Measurements from ENCODE around the gene MAP4.
"Not testable (repeated sequence)": the region's sequence is repeated elsewhere in the genome, so short reads cannot be mapped to it uniquely, and the experiment has no call there.

Gene MAP4, protein sequence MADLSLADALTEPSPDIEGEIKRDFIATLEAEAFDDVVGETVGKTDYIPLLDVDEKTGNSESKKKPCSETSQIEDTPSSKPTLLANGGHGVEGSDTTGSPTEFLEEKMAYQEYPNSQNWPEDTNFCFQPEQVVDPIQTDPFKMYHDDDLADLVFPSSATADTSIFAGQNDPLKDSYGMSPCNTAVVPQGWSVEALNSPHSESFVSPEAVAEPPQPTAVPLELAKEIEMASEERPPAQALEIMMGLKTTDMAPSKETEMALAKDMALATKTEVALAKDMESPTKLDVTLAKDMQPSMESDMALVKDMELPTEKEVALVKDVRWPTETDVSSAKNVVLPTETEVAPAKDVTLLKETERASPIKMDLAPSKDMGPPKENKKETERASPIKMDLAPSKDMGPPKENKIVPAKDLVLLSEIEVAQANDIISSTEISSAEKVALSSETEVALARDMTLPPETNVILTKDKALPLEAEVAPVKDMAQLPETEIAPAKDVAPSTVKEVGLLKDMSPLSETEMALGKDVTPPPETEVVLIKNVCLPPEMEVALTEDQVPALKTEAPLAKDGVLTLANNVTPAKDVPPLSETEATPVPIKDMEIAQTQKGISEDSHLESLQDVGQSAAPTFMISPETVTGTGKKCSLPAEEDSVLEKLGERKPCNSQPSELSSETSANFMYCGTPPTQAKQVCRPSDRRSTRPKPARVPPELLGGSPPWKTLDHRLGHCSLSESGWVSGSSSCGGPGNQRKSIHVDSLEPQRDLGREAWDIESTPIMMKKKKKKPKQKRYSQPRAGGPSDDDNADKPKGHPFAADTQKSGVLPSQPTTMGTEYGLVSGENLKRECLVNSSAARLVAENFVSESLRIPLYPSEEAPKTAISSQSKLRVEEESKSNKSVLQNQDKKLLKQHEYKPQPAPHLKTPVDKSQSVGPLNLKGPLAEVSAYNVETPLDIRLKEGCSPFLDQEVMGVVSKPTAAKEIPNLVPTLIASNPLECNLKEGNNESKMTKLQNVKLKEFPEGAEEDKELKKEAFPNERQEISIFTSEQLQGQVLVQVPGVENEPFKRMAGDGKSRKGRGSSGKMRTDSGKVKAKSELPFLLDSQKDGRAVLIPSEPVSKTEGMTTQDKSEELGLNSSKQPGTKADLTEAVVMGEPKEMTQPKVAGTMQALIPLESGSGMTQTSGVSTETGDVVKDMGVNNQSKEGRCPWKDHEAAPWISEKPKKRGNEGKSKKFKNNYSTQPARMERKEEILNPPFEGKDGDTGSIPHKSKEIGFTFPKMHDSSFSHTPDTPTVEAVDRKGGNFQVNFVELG (N-terminal part only)

DNA sequence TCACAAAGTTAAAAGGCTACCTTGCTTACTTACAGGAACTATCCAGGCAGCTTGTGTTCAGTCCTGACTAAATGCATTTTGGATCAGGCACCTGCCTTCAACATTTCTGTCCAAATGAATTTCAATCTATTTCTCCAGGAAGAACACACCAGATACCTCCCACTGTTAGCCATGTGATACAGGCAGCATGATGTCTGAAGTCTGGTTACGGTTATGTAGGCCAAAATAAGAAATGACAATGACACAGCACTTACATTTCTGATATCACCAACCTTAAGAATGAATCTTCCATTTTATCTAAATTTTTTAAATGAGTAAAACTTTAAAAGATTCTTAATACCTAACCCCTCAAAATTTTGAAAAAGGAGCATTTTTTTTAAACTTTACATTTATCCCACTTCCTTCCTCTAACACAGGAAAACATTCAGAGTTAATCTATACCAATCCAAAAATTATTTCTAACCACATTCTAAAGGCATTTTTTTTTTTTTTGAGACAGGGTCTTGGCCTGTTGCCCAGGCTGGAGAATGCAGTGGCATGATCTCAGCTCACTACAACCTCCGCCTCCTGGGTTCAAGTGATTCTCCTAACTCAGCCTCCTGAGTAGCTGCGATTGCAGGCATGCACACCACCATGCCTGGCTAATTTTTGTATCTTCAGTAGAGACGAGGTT is at the start of gene MAP4:
TSS of gene MAP4 (minus strand) at position 116 of the 673 bp plus-strand sequence. CDS start 17,556 bp downstream, outside the sequence.
- DNase-seq, result no peak

DNA sequence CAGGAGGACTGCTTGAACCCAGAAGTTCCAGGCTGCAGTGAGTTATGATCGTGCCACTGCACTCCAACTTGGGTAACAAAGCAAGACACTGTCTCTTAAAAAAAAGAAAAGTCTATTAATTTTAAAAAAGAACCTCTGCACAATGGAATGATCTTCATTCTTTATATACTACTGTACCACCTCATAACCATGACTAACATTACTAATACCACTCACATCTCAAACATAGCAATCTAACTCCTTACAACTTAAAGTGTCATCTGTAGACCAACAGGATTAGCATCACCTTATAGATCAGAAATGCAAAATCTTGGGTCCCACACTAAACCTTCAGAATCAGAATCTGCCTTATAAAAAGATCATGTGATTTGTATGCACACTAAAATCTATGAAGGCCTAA is 48.8 kb upstream of the MAP4 start:
- DNase-seq, result no peak

DNA sequence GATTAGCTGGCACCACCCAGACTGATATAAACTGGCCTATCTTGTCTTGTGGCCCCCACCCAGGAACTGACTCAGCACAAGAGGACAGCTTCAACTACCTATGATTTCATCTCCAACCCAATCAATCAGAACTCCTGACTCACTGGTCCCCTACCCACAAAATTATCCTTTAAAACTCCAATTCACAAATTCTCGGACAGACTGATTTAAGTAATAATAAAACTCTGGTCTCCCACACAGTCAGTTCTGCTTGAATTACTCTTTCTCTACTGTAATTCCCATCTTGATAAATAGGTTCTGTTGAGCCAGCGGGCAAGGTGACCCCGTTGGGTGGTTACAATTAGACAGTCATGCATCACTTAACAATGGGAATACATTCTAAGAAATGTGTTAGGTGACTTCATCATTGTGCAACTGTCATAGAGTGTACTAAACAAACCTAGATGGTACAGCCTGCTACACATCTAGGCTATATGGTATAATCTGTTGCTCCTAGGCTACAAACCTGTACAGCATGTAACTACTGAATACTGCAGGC is 48.1 kb upstream of the MAP4 start:
- DNase-seq, result no peak

DNA sequence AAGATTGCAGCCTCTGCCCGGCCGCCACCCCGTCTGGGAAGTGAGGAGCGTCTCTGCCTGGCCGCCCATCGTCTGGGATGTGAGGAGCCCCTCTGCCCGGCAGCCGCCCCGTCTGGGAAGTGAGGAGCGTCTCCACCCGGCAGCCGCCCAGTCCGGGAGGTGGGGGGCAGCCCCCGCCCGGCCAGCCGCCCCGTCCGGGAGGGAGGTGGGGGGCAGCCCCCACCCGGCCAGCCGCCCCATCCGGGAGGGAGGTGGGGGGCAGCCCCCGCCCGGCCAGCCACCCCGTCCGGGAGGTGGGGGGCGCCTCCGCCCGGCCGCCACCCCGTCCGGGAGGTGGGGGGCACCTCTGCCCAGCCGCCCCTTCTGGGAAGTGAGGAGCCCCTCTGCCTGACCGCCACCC is 45.4 kb upstream of the MAP4 start:
- DNase-seq, result not testable (repeated sequence)

DNA sequence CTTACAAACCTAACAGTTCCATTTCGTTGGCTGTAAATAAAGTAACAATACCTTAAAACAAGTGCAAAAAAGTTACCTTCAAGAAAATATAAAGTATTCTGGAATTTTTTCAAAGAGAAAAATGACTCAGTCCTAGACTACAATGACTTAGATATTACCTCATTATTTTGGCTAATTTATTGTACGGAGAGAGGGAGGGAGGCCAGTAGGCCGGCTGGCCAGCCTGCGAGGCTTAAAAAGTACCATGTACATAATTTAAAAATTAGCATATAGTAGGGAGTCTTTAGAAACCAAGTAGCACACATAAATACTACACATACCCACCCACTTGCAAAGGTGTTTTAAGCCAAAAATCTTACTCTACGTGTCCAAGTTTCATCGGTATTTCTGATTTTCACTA is 41.9 kb upstream of the MAP4 start:
- DNase-seq, result no peak

DNA sequence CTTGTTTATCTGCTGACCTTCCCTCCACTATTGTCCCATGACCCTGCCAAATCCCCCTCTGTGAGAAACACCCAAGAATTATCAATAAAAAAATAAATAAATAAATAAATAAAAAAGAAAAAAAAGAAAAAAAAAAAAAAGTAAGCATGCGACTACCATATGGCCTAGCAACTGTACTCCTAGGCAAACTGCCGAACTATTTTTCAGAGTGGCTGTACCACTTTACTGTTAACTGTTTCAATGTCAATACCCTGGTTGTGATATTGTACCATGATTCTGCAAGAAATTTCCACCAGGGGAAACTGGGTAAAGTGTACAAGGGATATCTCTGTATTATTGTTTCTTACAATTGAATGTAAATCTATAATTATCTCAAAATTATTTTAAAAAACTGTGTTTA is 41.3 kb upstream of the MAP4 start:
- DNase-seq, result no peak

DNA sequence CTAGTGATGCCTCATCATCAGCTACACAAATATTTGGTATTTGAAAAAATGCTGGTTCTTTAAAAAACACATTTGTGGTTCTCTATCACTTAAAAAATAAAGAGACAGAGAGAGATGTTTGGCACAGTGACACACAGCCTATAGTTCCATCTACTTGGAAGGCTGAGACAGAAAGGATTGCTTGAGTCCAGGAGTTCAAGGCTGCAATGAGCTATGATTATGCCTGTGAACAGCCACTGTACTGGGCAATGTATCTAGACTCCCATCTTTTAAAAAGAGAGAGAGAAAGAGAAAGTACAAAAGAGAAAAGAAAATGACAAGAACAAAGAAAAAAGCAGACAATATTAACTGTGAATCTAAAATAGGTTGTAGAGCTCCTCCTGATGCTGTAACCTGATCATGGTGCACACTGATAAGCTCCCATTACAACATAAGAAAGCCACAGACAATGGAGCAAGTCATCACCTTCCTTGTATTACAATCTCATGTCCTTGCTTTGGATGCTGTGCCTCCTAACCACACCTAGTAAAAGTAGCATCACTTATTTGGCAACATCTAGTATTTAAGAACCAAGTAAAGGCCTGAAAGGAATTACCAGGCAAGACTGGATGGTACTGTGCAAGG is 31.7 kb upstream of the MAP4 start:
- no peak for DNase-seq

DNA sequence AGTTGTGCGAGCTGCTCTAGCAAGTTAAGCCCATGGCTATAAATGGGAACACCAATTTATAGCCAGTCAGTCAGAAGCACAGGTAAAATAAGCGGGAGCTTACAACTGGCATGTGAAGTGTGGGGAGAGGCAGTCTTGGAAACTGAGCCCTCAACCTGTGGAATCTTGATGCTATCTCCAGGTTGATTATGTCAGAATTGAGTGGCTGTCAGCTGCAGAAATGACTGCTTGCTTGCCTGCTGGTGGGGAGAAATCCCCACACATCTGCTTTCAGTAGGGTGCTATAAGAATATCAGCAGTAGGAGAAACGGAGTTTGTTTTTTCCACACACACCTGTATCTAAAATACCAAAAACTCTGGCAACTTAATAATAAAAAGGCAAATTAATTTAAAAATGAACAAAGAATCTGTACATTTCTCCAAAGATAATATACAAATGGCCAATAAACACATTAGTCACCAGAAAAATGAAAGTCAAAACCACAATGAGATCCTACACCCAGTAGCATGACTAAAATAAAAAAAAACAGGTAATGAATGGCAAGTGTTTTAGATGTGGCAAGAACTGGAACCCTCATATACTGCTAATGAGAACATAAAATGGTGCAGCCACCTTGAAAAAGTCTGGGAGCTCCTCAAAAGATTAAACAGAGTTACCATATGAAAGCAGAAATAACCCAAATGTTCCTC is 26.0 kb upstream of the MAP4 start:
- no peak for DNase-seq

DNA sequence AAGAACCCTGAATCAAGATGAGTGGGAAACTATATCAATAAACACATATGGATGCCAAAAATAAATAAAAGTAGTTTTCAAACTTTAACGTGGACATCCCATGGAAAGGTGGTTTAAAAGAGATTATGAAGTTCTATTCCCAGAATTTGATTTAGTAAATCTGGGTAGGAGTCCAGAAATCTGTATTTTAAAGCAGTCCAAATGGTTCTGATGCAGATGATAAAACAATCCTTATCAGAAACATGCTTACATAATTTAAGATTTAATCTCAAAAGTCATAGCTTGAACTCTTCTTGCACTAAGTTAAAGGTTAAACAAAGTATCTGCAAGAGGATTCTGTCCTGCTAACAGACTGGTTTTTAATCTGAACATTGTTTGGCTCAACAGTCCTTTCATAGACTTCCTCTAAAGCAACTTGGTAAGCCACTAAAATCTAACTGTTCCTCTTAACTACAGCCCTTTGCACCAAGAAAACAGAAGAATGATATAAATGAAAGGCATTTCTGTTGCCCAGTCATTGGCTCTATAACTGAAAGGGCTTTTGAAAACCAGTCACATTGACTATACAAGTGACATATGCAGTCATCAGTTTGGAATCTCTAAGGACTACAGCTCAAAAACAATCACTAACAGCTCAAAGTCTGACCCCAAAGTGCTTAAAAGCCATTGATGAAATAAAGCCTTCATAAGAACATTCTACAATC is 23.4 kb upstream of the MAP4 start:
- peak; percentile 71 for DNase-seq

DNA sequence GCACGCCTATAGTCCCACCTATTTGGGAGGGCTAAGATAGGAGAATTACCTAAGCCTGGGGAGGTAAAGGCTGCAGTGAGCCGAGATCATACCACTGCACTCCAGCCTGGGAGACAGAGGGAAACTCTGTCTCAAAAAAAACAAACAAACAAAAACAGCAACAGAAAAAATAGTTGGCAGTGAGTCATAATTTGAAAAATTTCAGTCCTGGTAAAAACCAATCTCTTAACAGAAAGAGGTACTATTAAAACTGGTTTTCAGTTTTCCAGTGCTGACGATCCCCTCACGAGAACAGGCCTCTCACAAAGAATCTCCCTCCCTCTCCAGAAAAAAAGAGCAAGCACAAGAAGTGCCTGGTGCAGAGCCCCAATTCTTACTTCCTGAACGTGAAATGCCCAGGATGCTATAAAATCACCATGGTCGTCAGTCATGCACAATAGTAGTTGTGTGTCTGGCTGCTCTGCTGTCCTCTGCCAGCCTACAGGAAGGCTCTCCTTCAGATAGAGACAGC is 22.8 kb upstream of the MAP4 start:
- no peak for DNase-seq

DNA sequence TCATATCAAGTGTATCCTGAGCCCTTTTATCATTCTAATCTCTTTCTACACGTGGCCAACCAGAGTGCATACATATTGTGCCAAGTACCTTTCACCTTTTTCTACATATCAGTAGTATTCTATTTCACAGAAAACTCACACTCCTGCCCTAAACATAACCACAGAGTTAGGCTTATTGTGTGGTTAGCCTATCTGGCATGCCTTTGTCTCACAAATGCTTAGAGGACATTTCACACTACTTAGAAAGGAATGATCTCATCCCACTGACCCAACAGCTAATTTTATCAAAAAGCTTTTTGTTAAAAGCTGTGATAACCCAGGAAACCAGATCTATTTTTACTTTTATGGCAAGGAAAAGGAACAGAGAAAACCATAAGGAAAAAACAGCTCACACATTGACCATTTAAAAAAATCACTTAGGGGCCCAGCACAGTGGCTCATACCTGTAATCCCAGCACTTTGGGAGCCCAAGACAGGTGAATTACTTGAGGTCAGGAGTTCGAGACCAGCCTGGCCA is 17.8 kb upstream of the MAP4 start:
- peak; percentile 51 for DNase-seq

DNA sequence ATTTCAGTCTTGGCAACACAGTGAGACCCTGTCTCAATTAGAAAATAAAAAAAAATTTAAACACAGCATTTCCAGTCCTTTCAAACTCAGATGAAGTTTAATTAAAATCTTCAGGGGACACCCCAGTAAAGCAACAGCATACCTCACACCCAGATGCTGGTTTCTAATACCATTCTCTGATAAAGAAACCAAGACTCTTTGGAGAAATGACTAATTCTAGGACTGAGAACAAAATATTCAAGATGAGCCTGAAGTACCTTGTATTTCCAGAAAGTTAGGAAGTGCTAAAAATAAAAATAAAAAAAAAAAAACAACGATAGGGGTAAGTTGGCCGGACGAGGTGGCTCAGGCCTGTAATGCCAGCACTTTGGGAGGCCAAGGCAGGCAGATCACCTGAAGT is 14.0 kb upstream of the MAP4 start:
- no peak for DNase-seq

DNA sequence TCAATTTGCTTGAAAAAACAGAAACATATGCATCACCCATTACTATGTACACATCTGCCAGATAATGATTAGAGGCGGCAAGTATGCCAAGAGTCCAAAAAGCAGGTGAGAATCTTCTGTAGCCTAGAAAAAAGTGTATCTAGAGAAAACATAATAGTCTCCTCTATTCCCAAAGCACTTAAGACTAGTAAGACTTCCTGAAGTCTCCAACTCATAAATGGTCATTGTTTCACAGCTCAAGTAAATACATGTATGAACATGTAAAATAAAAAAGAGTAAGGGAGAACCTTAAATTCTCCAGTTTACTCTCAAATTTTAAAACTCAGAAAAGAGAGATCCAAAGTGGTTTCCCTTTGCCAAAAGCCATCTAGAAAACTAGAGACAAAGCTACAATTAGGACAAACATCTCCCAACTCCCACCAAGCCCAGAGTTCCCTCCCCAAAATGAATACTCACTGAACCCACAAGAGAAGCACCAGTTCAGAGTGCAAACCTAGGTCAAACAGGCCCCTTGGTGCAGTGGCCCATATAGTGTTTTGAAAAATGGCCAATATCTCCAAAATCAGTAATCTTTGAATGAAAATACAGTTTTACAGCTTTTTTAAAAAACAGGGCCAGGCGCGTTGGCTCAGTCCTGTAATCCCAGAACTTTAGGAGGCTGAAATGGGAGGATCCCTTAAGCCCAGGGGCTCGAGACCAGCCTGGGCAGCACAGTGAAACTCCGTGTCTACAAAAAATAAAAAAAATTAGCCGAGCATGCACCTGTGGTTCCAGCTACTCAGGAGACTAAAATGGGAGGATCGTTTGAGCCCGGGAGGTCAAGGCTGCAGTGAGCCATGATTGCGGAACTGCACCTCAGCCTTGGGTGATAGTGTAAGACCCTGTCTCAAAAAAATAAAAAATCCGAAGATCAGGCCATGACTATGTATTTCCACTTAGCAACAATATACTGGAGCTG is 11.0 kb upstream of the MAP4 start:
- DNase-seq, result no peak

DNA sequence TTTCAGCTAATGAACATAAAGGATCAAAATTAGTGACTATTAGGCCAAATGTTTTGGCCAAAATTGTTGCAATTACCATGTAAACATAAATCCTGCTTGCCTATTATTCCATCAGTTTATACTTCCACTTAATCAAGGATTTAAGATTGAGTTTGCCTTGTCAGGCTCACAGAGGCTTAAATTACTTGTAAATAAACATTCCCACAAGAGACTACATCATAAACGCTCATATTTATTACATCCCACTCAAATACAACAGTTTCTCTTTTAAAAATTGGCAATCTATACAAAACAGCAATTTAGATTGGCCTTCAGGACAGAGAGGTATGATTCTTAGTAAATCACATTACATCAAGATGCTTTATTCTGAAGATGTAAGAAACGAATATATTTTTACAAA is 9.9 kb upstream of the MAP4 start:
- DNase-seq, result no peak

DNA sequence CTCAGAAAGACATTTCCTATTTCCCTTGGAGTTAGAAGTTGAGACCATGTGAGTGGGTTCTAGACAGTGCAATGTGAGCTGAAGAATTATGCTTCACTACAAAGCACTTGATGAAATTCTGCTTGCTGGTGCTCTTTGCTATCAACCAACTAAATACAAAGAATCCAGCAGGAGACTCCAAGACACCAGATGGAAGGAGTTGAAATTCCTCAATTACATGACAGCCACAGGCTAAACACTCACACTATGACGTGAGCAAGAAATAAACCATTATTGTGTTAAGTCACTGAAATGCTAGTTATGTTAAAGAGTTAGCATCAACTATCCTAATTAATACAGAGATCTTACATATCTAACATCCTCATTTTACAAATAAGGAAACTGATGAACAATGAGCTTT is 8.2 kb upstream of the MAP4 start:
- no peak for DNase-seq

DNA sequence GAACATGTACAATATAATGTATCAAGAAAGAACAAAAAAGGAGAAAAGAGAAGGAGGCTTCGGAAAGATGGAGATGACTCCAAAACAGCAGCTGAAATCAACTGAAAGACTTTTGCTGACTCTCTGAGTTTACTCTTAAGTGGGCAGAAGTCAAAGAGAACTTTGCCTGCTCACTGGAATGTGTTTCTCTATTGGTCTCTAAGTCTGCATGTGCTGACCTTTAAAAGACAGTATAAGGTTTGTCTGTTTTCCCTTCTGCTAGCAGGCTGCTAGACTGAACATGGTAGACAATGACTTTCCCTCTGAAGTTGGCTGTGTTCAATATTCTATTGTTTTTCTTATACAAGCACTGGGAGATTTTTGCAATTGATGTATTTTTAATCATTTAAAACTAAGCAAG is 7.2 kb upstream of the MAP4 start:
- no peak for DNase-seq

DNA sequence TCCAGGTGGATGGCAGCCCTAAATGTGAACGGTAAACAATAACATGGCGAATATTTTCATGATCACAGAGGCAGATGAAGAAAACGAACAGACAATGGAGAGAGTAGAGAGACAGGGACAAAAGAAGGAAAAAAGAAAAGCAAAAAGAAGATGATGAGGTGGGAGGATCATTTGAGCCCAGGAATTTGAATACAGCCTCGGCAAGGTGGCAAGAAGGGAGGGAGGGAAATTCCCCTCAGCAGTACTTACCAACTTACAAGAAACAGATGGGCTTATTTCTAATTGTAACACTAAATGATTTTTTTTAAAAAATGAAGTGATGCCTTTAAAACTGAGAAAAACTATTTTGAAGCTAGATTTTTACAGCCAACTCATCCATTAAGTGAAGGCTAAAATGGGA is 6.0 kb upstream of the MAP4 start:
- DNase-seq, result no peak

DNA sequence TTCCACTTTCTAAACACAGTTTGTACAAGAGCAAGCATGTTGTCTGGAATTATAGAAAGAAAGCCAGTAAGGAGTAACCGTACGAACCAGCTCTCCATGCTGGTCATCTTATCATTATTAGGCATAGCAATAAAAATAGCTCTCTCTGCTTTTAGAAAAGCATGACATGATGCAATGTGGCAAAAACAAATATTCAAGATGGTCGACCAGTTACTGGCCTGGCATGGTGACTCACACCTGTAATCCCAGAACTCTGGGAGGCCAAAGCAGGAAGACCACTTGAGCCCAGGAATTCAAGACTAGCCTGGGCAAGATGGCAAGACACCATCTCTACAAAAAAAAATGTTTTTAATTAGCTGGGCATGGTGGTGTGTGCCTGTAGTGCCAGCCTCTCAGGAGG is 2.6 kb upstream of the MAP4 start:
- no peak for DNase-seq
